Activated CD8-positive, alpha-beta memory T cell treated with anti-CD3 and anti-CD28 coated beads, Interleukin-2, amount 50 U/mL, for 24 hours (primary cell): ENCODE measurements around the gene C5AR2.
"Not testable (repeated sequence)": the region's sequence is repeated elsewhere in the genome, so short reads cannot be mapped to it uniquely, and the experiment has no call there.

Source experiments
- DNase-seq: peaks from one replicate; pipeline ENCODE4 v3.0.0-alpha.2; 2020; ENCODE audit errors: extremely low read depth

Gene C5AR2

DNA sequence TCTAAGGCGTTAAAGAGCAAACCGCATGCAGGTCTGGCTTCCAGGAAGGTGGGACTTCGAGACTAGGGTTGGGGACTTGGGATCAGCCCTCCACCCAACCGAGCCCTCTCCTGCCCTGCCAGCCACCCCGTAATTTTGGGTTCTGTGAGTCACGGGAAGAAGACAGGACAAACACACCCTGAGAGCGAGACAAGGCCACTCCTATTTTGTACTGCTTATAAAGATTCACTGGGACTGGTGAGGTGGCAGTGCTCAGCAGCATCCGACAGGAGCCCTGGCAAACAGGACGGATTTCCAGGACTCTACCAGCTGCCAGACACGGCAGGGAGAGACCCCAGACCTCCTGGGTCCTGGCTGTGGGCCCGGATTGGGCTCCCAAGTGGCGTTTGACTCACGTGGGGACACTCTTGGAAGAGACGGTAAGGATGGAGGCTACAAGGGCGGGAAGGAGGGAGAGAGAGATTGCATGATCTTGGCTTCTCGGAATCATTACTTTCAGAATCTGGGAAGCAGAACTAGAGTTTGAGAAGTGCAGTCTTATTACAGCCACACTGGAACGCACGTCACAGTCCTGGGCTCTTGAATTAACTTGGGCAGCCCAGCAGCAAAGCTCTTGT lies at the start of gene C5AR2:
TSS of gene C5AR2 (plus strand) at position 245 of the 617 bp plus-strand sequence. CDS start 8,625 bp downstream, outside the sequence.
- DNase-seq: no peak

DNA sequence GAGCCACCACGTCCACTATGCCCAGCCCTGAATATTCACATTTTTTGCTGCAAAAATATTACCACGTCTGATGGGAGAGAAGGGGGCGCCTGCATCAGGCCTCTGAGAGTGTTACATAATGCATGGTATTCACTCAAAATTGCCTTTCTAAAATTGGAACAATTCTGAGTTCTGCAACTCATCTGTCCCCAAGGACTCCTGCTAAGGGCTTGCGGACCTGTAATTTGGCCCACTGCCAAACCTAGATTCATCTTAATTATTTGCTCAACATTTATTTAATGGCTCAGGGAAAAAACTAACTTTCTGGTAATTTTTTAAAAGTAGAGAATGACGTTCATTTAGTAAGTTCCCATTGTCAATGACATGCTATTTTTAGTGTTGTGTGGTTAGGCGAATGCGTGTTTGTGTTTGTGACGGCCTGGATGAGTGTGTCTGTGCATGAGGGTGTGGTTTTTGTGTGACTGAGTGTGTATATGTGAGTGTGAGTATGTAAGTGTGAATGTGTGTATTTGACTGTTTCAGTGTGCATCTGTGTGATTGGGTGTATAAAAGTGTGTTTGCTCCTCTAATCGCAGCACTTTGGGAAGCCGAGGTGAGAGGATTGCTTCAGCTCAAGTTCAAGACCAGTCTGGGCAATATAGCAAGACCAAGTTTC lies 48.4 kb upstream of the C5AR2 start:
- no peak for DNase-seq

- DNase-seq: peak; percentile 13
Measured at GRCh38 chr19:47284324-47284899, 47.6 kb upstream of the C5AR2 start.

DNA sequence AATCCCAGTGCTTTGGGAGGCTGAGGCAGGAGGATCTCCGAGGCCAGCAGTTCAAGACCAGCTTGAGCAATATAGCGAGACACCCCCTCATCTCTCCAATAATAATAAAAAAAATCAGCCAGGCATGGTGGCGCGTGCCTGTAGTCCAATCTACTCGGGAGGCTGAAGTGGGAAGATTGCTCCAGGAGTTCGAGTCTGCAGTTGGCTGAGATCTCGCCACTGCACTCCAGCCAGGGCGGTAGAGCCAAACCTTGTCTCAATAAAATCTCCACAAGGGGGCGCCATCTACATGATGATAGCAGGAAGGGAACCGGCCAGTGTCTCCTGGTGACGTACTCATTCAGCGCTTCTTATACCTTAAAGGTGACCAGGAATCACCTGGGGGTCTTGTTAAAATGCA lies 35.9 kb upstream of the C5AR2 start:
- DNase-seq: peak; percentile 58

DNA sequence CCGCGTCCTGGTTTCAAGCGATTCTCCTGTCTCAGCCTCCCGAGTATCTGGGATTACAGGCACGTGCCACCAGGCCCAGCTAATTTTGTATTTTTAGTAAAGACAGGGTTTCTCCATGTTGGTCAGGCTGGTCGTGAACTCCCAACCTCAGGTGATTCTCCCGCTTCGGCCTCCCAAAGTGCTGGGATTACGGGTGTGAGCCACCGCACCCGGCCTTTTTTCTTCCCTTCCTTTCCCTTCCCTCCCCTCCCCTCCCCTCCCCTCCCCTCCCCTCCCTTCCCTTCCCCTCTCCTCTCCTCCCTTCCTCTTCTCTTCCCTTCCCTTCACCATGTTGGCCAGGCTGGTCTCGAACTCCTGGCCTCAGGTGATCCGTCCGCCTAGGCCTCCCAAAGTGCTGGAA lies 31.1 kb upstream of the C5AR2 start:
- DNase-seq: not testable (repeated sequence)

DNA sequence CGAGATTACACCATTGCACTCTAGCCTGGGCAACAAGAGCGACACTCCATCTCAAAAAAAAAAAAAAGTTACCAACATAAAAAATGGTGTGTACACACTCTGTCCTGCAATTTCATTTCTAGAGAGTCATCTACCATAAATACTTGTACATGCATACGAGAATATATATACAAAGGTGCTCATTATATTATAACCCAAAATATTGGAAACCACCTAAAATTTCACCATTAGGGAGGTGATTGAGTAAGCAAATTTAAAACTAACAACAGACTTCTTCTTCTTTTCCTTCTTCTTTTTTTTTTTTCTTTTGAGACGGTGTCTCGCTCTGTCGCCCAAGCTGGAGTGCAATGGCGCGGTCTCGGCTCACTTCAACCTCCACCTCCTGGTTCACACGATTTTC lies 29.7 kb upstream of the C5AR2 start:
- DNase-seq: no peak

DNA sequence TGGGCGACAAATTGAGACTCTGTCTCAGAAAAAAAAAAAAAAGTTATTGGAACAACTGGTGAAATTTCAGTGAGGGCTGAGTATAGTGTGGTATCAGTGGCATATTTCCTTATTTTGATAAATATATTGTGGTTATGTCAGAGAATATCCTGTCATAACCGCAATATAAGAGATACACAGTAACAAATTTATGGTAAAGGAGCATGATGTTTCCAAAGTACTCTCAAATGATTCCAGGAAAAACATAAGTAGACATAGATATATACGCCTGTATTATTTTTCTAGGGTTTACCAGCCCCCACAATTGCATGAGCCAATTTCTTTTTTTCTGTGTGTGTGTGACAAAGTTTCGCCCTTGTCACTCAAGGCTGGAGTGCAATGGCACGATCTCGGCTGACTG lies 28.0 kb upstream of the C5AR2 start:
- DNase-seq: no peak

- peak; percentile 13 for DNase-seq
Measured at GRCh38 chr19:47305309-47305751, 26.6 kb upstream of the C5AR2 start.

DNA sequence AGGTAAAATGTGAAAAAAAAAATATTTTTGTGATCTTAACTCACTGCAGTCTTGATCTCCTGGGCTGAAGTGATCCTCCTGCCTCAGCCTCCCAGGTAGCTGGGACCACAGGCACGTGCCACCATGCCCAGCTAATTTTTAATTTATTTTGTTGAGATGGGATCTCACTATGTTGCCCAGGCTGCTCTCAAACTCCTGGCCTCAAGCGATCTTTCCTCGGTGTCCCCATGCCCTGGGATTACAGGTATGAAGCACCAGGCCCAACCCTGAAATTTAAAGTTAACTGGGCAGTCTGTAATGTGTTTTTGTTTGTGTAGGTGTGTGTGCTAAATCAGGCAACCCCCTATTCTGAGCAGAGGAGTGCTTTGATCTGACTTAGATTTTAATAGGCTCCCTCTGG lies 25.7 kb upstream of the C5AR2 start:
- DNase-seq: no peak

GRCh38 chr19:47309038-47309437 lies 22.9 kb upstream of the C5AR2 start:
- no peak for DNase-seq

GRCh38 chr19:47309608-47310007 lies 22.4 kb upstream of the C5AR2 start, which contains the start of gene C5AR1:
C5AR1 (plus strand) TSS chr19:47309861; CDS start chr19:47309896, 35 bp downstream.
- DNase-seq: no peak

GRCh38 chr19:47310323-47310722 lies 21.7 kb upstream of the C5AR2 start:
- DNase-seq: no peak

- DNase-seq: no peak
Measured at GRCh38 chr19:47310819-47311218, 21.2 kb upstream of the C5AR2 start.

- no peak for DNase-seq
Measured at GRCh38 chr19:47312366-47313006, 19.5 kb upstream of the C5AR2 start.

DNA sequence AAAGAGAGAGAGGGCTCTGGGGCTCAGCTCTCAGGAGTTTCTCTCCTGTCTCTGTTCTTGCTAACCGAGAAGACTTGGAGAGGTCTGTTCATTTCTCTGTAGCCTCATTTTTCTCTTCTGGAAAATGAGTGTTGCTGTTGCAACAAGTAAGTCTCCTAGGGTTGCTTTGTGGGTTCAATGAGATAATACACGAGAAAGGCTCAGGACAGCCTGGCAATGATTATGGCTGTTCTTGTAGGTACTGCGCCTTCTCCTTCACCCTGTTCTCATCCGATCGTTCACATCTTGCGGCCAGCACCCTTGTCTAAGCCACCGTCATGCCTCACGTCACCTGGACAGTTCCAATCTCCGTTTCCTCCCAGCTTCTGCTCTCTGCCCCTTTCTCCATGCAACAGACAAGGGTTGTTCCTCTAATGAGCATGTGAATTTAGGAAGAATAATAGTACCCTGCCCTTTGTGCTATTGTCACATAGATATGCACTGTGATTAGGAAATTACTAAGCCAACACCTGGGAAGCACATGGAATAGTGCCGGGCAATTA lies 18.1 kb upstream of the C5AR2 start:
- no peak for DNase-seq

GRCh38 chr19:47315125-47315821 lies 16.7 kb upstream of the C5AR2 start:
- DNase-seq: no peak

DNA sequence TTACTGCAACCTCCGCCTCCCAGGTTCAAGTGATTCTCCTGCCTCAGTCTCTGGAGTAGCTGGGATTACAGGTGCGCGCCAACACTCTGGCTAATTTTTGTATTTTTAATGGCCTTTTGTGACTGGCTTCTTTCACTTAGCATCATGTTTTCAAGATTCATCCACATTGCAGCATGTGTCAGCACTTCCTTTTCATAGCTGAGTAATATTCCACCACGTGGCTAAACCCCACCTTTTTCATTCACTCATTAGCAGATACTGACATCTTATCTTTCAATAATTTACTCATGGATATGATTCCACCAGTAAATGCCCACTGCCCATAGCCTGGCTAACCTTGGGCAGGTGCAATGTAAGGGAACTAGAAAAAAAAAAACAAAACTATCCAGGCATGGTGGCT lies 15.5 kb upstream of the C5AR2 start:
- no peak for DNase-seq

DNA sequence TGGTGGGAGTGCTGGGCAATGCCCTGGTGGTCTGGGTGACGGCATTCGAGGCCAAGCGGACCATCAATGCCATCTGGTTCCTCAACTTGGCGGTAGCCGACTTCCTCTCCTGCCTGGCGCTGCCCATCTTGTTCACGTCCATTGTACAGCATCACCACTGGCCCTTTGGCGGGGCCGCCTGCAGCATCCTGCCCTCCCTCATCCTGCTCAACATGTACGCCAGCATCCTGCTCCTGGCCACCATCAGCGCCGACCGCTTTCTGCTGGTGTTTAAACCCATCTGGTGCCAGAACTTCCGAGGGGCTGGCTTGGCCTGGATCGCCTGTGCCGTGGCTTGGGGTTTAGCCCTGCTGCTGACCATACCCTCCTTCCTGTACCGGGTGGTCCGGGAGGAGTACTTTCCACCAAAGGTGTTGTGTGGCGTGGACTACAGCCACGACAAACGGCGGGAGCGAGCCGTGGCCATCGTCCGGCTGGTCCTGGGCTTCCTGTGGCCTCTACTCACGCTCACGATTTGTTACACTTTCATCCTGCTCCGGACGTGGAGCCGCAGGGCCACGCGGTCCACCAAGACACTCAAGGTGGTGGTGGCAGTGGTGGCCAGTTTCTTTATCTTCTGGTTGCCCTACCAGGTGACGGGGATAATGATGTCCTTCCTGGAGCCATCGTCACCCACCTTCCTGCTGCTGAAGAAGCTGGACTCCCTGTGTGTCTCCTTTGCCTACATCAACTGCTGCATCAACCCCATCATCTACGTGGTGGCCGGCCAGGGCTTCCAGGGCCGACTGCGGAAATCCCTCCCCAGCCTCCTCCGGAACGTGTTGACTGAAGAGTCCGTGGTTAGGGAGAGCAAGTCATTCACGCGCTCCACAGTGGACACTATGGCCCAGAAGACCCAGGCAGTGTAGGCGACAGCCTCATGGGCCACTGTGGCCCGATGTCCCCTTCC lies 11.8 kb upstream of the C5AR2 start:
- no peak for DNase-seq

DNA sequence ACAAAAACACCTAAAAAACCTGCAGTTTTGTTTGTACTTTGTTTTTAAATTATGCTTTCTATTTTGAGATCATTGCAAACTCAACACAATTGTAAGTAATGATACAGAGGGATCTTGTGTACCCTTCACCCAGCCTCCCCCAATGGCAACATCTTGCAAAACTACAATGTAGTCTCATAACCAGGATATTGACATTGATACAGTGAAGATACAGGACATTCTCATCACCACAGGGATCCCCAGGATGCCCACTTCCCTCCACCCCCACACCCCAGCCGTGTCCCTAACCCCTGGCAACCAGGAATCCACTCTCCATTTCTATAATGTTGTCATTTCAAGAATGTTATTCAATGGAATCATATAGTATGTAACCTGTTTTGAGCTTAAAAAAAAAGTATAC lies 10.3 kb upstream of the C5AR2 start:
- DNase-seq: no peak

- no peak for DNase-seq
Measured at GRCh38 chr19:47322058-47322457, 9.9 kb upstream of the C5AR2 start.

GRCh38 chr19:47323409-47323808 lies 8.6 kb upstream of the C5AR2 start:
- DNase-seq: no peak
